HG03060 (cell line): ENCODE results near the gene CEP104.
"Not testable (repeated sequence)": the region's sequence is repeated elsewhere in the genome, so short reads cannot be mapped to it uniquely, and the experiment has no call there.

ENCODE experiments used
- ATAC-seq: cut with Tn5 transposase; IDR thresholded peaks from one replicate; pipeline ENCODE4 v1.9.1; 2021; ENCODE audit warnings: low read depth, moderate number of reproducible peaks; ENCODE audit not compliant: unreplicated experiment

The CEP104 gene

DNA sequence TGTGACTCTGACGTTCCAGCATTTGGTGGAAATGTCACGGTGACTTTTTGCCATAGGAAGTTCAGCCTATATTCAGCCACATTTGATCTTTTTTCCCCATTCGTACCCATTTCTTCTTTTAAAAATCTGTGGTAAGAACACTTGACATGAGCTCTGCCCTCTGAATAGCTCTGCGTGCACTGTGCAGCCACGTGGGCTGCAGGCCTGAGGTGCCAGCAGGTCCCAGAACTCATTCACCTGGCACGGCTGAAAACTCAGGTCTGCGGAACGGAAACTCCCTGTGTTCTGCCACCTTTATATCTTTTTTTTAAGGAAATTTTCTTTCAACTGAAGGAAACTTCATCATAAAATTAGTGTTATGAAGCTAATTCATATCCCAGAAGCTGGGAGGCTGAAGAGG, 28.6 kb downstream of the CEP104 start:
- no peak for ATAC-seq

DNA sequence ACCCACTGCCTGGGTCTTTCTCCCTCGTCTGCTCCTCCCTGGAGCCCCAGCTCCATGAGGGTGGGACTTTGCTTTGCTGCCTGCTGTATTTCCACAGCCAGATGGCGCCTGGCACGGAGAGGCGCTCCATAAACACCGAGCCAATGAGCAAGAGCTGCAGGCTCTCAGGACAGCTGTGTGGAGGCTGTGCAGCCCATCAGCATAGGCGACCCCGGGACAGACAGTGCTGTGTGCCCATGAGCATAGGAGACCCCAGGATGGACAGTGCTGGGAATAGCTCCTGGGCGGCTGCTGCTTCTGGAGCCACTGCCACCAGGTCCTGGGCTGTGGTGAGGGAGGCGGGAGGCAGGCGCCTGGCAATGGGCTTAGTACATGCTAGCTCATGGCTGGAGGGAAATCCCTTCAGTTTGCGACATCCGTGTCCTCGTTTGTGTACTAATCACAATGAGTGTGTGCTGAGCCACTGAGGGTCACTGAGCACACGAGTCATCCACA, 29.2 kb downstream of the CEP104 start:
- ATAC-seq = no peak

DNA sequence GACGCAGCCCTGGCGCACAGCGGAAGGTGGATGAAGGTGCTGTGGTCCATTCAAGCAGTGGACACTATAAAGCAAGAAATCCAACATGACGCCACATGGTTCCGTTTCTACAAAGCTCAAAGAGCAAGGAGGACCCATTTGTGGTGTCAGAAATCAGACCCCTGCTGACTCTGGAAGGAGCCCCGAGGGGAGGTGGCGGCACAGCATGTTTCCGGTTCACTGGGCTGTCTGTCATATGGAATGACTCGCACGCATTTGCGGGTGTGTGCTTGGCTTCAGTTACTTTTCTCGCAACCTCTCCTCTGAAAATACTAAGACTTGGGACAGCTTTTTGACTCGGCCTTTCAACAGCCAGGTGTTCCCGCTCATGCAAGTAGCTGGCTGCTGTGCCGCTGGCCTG, 31.7 kb downstream of the CEP104 start:
- ATAC-seq = no peak

DNA sequence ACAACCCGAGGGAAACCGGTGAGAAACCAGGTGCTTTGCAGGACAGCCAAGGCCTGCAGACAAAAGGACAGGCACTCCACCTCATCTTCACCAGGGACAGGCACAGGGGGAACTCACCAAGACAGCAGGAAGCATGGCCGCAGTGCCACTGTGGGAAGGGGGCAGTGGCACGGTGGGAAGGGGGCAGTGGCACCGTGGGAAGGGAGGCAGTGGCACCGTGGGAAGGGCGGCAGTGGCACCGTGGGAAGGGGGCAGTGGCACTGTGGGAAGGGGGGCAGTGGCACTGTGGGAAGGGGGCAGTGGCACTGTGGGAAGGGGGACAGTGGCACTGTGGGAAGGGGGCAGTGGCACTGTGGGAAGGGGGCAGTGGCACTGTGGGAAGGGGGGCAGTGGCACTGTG, 32.4 kb downstream of the CEP104 start:
- no peak for ATAC-seq

DNA sequence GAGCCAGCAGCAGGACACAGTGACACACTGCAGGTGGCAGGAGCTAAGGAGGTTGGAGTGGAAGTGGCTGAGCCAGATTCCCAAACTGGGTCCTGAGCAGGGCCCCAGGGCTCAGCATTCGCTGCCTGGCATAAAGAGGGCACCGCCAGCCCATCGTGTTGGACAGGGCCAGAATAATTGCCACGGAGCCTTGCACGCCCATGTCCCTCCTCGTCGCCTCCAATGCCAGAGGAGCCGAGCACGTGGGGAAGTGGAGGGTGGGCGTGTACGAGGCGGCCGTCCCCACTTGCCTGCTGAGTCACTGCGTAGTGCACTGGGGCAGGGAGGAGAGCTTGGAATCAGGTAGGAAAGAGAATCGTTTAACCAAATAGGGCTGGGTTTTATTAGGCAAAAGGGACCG, 34.6 kb downstream of the CEP104 start:
- no peak for ATAC-seq

DNA sequence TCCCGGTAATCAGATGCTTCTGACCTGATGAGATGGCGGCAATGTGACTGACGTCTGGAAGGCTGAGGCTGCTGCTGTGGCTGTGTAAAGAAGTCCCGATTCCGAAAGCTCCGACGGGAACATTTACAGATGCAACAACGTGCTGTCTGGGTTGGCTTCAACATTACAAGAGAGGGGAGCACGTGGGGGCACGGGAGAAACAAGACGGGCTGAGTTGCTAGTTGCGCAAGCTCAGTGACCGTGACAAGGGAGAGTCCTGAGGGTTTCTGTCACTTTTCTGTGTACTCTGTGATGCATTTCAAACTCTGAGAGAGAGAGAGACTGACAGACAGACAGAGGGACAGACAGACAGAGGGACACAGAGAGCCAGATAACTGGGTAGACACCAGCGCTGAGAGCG, 35.1 kb downstream of the CEP104 start:
- no peak for ATAC-seq

DNA sequence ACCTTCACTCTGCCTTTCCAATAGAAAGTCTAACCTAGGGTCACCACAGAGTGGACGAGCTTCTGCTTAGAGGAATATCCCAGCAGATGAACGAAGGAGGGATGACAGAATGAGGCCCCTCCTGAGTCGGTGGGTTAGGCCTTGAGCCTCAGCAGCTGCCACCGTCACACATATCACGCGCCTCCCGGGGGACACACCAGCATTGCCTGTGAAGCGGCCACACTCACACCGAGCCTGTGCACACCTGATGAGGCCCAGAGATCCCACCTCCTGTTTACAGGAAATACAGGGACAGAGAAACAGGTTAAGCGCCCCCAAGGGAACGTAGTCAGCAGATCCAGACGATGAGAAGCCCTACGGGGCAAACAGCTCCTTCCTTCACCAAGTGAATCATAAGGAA, 35.6 kb downstream of the CEP104 start:
- no peak for ATAC-seq

DNA sequence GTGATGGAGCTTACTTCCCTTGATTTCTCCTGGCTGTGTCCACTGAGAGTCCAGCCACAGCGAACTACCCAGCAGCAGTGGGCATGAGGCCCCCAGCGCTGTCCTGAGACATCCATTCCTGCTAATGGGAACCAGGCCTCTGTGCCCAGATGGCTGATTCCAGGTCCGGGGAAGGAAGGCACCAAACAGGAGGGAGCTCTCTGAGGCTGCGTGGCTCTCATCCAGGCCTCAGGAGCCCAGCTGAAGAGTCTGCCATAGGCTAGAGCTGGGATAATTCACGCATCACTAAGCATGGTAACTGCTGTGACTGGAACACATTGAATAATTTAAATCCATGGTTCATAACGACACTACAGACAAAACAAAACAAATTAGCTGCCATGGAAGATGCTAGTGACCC, 36.0 kb downstream of the CEP104 start:
- no peak for ATAC-seq

DNA sequence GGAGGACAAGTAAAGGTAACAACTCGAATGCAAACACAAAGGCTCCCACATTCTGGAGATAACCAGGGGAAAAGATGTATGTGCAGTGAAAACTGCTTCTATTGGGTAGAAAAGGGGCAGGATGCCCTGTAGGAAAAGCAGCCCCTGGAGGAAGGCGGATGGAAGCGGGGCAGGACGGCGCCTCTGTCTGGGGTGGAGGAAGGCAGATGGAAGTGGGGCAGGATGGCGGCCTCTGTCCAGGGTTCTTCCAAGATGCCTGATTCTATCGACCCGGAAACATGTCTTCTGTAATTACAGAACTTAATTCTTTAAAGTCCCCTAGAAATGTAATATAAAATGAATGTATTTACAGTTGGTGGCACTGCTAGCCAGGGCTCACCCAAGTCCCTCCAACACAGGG, 36.7 kb downstream of the CEP104 start:
- ATAC-seq = no peak

DNA sequence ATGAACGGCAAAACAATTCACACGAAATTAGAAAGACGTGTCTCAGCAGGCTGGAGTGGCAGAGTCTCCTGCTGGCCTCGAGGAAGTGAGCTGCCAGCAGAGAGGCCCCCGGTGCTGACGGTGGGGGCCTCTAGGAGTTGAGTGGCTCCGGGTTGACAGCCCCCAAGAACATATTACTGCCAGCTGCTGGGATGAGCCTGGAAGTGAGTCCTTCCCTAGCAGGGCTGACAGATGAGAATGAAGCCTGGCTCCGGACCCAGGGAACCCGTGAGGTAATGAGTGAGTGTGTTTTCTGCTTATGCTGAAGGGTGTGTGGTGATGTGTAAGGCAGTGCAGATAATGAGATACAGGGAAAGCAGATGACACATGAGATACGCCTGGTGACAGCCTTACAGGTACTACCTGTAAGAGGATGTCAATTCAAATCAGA, 37.2 kb downstream of the CEP104 start:
- ATAC-seq = no peak

DNA sequence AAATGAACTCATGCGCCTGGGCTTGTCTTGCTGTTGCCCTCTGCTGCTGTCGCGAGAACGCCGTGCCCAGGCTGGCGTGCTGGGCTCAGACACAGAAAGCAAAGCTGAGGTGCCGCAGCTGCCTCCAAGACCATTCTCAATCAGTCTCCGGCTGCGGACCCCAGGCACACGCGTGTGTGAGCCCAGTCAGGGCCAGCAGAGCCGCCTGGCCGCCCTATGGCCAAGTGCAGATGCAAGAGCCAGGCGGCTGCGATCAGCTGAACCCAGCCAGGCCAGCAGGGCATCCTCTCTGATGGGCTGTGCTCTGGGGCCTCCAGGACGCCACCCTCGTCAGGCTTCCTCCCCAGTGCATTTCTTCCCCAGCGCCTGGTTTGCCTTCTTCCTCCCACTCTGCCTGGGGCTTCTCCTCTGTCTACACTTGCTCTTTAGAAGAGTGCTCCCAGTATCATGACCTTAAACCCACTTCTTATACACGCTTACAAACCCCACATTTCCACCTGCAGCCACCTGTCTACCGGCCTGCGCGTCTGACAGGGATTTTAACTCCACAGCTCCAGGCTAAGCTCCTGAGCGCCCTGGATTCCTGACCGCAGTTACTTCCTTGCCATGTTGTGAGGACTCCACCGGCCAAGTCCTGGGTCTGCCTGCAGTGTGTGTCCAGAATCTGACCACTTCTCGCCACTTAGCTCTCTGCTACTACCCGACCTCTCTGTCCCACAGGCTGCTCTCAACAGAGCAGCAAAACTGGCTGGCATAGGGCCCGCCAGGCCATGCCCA, 39.0 kb downstream of the CEP104 start:
- no peak for ATAC-seq

DNA sequence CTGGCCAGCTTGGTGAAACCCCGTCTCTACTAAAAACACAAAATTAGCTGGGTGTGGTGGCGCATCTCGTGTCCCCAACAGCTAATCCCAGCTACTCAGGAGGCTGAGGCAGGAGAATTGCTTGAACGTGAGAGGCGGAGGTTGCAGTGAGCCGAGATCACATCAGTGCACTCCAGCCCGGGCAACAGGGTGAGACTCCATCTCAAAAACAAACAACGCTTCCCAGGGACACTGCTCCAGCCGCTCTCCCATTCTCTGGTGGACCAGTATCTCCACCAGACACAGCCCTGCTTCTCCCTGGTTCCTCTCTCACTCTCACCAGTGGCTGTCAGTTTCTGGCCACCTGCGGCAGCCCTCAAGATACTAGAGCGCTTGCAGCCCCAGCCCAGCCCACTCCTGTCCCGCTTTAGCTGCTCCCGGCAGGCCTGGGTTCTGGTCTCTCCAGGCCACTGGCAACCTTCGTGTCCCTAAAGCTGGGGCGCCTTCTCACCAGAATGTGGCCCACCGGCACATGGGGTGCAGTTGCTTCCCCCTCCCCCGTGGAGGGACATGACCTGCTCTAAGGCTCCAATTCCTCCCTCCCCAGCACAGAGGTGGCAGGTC, 39.8 kb downstream of the CEP104 start:
- no peak for ATAC-seq

DNA sequence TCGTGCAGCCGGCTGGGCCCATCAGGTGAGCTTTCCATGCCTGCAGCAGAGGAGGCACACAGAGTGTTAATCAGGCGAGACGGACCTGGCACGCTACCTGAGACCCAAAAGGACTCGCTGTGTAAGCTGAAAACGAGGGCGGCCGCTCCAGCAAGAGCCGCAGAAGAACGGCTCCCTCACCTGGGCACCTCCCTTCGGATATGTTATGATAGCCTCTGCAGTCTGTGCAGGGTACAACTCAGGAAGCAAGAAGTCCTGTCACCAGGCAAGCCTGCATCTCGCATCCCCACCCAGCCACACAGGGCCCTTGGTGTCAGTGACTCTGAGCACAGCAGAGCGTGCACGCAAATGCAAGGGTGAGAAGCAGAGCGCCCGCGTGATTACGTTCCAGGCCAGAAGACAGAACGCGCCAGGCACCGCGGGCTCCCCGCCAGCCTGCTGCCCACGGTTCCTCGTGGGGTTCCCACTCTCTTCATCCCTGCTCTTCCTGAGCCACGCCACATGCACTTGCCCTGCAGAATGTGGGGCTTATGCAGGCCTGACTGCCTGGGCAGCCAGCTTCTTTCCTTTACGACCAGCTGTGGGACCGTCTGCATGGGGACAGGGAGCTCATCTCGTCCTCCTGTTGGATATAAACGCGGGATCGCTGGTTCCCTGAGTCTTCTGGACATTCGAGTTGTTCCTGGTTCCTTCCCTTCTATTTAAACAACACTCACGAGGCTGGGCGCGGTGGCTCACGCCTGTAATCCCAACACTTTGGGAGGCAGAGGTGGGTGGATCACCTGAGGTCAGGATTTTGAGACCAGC, 40.5 kb downstream of the CEP104 start:
- no peak for ATAC-seq

DNA sequence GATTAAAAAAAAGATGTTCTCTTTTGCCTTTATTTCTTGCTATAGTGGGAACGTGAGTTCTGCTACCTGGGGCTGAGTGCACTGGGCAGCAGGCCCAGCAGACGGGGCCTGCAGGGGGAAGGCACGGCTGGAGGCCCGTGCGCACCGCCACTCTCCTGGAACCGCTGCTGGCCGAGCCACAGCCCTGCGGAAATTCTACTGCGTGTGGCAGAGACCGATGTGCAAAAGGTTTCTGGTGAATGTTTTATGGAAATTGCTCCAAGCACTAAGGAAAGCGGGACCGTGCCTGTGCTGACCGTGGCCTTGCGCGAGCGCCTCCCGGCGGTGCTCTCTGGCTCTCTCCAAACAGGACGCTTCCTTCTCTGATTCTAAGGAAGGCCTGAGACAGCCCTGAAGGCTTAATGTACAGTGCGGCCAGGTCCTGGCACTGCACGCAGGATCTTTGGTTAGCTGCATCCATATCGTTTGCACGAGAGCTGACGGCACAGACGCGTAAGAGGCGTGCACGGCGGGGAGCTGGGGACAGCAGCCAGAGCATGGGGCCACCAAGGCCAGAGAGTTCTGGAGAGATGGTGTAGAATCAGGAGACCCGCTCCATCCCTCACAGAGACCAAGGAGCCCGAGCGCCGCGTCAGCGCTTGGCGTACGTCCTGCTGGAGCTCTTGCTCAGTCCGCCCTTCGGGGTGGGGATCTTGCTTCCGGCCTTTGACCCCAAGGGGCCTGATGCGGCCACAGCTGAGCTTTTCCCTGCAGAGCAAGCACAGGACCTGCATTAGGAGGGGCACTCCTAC, 42.0 kb downstream of the CEP104 start:
- ATAC-seq = no peak

DNA sequence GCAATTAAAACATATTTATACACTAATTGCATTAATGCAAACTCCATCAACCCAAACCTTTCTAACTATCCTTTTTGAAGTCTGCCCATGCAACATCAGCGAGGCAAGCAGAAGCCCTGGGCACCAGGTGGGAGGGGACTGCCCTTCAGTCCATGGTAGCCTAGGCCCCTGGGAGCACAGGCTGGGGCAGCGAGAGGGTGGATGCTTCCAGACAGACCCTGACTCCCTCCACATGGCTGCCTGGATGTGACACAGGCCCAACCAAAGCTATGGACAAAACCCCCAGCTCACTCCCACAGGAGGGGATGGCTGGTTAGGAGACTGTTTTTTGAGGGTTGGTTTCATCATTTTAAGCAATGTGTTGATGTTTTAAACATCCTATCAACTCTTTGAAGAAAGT, 42.9 kb downstream of the CEP104 start:
- no peak for ATAC-seq

DNA sequence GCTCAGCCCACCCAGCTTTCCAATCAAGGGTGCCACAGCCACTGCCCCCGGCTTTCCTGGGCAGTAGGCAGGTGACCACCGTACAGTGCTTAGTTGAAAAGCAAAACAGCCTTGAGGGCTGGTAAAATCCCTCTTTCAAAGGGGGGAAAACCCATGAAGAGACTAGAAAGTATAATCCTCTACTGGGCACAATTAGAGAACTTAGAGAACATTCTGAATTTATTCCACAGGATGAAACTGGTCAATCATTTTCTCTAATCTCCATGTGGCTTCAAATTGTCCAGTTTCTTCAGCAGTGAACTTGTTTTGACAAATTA, 45.5 kb downstream of the CEP104 start:
- no peak for ATAC-seq

DNA sequence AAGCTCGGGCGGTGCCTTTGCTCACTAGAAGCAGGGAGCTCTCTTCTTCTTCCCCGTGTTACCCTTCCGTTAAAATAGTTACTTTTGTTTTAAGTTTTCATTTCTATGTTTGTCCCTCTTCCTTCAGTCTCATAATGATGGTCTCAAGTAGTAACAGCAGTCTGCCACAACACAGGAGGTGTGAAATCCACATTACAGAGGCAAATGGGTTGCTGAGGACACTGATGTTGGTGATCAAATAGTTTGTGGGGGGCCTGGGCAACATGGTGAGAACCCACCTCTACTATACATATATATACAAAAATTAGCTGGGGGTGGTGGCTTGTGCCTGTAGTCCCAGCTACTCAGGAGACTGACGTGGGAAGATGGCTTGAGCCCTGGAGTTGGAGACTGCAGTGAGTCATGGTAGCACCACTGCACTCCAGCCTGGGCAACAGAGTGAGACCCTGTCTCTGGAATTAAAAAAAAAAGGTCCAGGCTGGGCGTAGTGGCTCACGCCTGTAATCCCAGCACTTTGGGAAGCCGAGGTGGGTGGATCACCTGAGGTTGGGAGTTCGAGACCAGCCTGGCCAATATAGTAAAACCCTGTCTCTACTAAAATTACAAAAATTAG, 46.8 kb downstream of the CEP104 start:
- ATAC-seq = not testable (repeated sequence)

DNA sequence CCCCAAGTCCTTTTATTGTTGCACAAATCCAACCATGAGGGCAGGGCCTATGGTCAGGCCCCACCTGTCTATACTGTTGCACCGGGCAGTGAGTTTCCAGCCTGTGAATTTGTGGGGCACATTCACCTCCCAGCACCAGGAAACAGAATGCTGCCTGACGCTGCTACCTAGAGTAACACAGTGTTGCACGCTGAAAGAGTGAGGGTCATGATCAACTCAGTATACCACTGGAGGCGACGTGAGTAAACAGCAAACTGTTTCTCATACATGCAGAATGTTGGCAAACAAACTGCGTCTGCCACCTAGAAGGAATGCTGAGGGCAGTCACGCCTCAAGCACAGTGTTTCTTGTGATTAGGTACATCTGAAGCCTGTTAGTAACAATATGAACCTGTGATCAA, 47.3 kb downstream of the CEP104 start:
- ATAC-seq = no peak

DNA sequence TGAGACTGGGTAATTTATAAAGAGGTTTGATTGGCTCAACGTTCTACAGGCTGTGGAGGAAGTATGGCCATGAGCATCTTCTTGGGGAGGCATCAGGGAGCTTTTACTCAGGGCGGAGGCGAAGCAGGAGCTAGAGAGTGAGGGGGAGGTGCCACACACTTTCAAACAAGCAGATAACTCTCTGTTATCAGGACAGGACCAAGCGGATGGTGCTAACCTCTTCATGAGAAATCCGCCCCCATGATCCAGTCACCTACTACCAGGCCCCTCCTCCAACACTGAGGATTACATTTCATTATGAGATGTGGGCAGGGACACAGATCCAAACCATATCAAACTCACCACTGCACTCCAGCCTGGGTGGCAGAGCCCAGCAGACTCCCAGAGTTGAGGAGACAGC, 49.2 kb downstream of the CEP104 start:
- ATAC-seq = no peak

DNA sequence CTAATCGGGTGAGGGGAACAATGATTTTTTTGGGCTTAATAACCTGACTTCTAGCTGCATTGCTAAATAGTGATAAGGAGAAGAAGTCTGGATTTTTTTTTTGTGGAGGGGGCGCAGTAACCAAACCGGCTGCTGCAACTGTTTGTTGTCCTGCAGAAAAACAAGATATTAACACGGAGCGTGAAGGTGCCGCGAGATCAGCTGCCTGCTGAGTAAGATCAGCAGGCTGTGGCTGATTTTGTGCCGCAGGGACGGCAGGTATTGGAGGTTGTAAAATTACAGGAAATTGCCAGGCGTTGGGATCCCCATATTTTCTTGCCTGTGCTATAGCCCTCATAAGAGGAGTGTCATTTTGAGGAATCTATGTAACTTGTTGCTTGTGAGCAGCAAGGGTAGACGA, 52.0 kb downstream of the CEP104 start:
- ATAC-seq = no peak

DNA sequence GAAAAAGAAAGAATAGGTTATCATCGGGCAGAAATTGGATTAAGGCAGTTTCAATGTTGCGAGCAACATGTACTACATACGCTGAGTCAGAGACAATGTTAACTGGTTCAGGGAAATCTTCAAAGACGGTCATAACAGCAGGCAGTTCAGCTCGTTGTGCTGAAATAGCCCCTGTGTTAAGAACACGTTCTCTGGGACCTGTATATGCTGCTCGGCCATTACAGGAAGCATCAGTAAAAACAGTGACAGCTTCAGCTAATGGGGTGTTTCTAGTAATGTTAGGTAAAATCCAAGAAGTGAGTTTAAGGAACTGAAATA, 52.4 kb downstream of the CEP104 start:
- not testable (repeated sequence) for ATAC-seq
